Epithelial cell of prostate (primary cell): ENCODE measurements around the gene ADAM20.
A peak's percentile ranks its signal among the peaks of the same experiment; 100 is the strongest.
"Not testable (repeated sequence)": the region's sequence is repeated elsewhere in the genome, so short reads cannot be mapped to it uniquely, and the experiment has no call there.

Experiments
- DNase-seq: peaks from one replicate; pipeline ENCODE4 v3.0.0-alpha.2; 2011; ENCODE audit warnings: low read depth, low spot score
- H3K27ac ChIP-seq: fragments of 450-650 bp; 2 replicates; pipeline ENCODE4 v1.5.1; 2017; ENCODE audit warnings: mild to moderate bottlenecking

Gene ADAM20

GRCh38 chr14:70534904-70535303 lies at the start of gene ADAM20:
TSS of gene ADAM20 (minus strand) at chr14:70535004. CDS start at chr14:70524757, 10,247 bp downstream.
- no peak within 1 kb of the TSS for H3K27ac ChIP-seq
- no peak for DNase-seq

- no peak overlapping the region for H3K27ac ChIP-seq
- no peak for DNase-seq
Measured at GRCh38 chr14:70576891-70577290, 42.1 kb upstream of the ADAM20 start.

- no peak for DNase-seq
Measured at GRCh38 chr14:70573050-70573449, 38.2 kb upstream of the ADAM20 start.

GRCh38 chr14:70571139-70571538 lies 36.3 kb upstream of the ADAM20 start:
- DNase-seq: no peak

More at GRCh38 chr14:70573050-70573449, 38.2 kb upstream of the ADAM20 start:
- no peak overlapping the region for H3K27ac ChIP-seq

GRCh38 chr14:70567791-70568190 lies 33.0 kb upstream of the ADAM20 start:
- DNase-seq: peak; percentile 16
- H3K27ac ChIP-seq: no peak overlapping the region

More at GRCh38 chr14:70571139-70571538, 36.3 kb upstream of the ADAM20 start:
- H3K27ac ChIP-seq: no peak overlapping the region

GRCh38 chr14:70563869-70564268 lies 29.1 kb upstream of the ADAM20 start:
- H3K27ac ChIP-seq: no peak overlapping the region
- DNase-seq: no peak

GRCh38 chr14:70563417-70563816 lies 28.6 kb upstream of the ADAM20 start:
- DNase-seq: no peak
- no peak overlapping the region for H3K27ac ChIP-seq

- DNase-seq: no peak
- H3K27ac ChIP-seq: no peak overlapping the region
Measured at GRCh38 chr14:70558356-70558755, 23.6 kb upstream of the ADAM20 start.

- H3K27ac ChIP-seq: no peak overlapping the region
- no peak for DNase-seq
Measured at GRCh38 chr14:70555890-70556289, 21.1 kb upstream of the ADAM20 start.

GRCh38 chr14:70538087-70538486 lies 3.3 kb upstream of the ADAM20 start:
- no peak for DNase-seq
- H3K27ac ChIP-seq: no peak overlapping the region

- no peak overlapping the region for H3K27ac ChIP-seq
- no peak for DNase-seq
Measured at GRCh38 chr14:70536830-70537229, 2.0 kb upstream of the ADAM20 start.

GRCh38 chr14:70530417-70530816 lies 4.4 kb downstream of the ADAM20 start:
- DNase-seq: no peak
- no peak overlapping the region for H3K27ac ChIP-seq

GRCh38 chr14:70527501-70528105 lies 7.2 kb downstream of the ADAM20 start:
- no peak for DNase-seq
- H3K27ac ChIP-seq: no peak overlapping the region

- DNase-seq: no peak
- no peak overlapping the region for H3K27ac ChIP-seq
Measured at GRCh38 chr14:70525691-70526090, 9.1 kb downstream of the ADAM20 start.

GRCh38 chr14:70515811-70516210 lies 19.0 kb downstream of the ADAM20 start:
- H3K27ac ChIP-seq: no peak overlapping the region
- DNase-seq: no peak

GRCh38 chr14:70514168-70515069 lies 20.4 kb downstream of the ADAM20 start:
- H3K27ac ChIP-seq: no peak overlapping the region
- DNase-seq: no peak

GRCh38 chr14:70498191-70498590 lies 36.6 kb downstream of the ADAM20 start:
- DNase-seq: no peak
- no peak overlapping the region for H3K27ac ChIP-seq

GRCh38 chr14:70489579-70490200 lies 45.1 kb downstream of the ADAM20 start:
- DNase-seq: no peak
- H3K27ac ChIP-seq: no peak overlapping the region

- H3K27ac ChIP-seq, DNase-seq: not testable (repeated sequence)
Measured at GRCh38 chr14:70477356-70478105, 57.3 kb downstream of the ADAM20 start.

- not testable (repeated sequence) for H3K27ac ChIP-seq, DNase-seq
Measured at GRCh38 chr14:70475459-70475858, 59.3 kb downstream of the ADAM20 start.
